Thyroid gland (tissue), 4 donors: Measurements from ENCODE around the gene ACTRT2. TPM values are rescaled to one million over a fixed set of nuclear protein-coding genes. Genes with fewer than 3 reads are reported as not detected.
A peak's percentile ranks its signal among the peaks of the same experiment; 100 is the strongest.

Experiments used
- DNase-seq, 2 donors: peaks; one replicate each; pipeline ENCODE4 v3.0.0-alpha.2; 2019
- H3K27ac ChIP-seq, 3 donors: fragments of 200-600 bp; sonication (generic); 1 replicate in 2 of 3; 2 replicates in 1 of 3; pipeline ENCODE4 v1.5.1; 2016 to 2019; ENCODE audit warnings: mild to moderate bottlenecking in 1 of 3, moderate library complexity in 1 of 3
- H3K27me3 ChIP-seq: fragments of 200-600 bp; sonication (generic); one replicate; pipeline ENCODE4 v1.5.1; 2019
- H3K36me3 ChIP-seq, 2 donors: fragments of 200-600 bp; sonication (generic); one replicate each; pipeline ENCODE4 v1.5.1; 2016 to 2019
- H3K4me1 ChIP-seq, 2 donors: fragments of 200-600 bp; sonication (generic); one replicate each; pipeline ENCODE4 v1.5.1; 2017 to 2019
- H3K4me3 ChIP-seq, 3 donors: fragments of 200-600 bp; sonication (generic); replicated peaks in 1 of 3; 1 replicate in 2 of 3; 2 replicates in 1 of 3; pipeline ENCODE4 v1.5.1; 2016; ENCODE audit warnings: mild to moderate bottlenecking in 1 of 3
- H3K9me3 ChIP-seq: fragments of 200-600 bp; sonication (generic); one replicate; pipeline ENCODE4 v1.5.1; 2017
- CTCF ChIP-seq, 6 experiments: fragments of 200-600 bp in 3 of 6; fragments of 450-650 bp in 3 of 6; sonication (generic) in 3 of 6; IDR thresholded peaks; one replicate each; pipeline ENCODE4 v1.5.1; 2016 to 2019; ENCODE audit warnings: antibody characterized with exemption in 6 of 6, mild to moderate bottlenecking in 2 of 6, inconsistent platforms in 1 of 6, moderate library complexity in 1 of 6
- POLR2A ChIP-seq, 2 donors: fragments of 450-650 bp; IDR thresholded peaks; one replicate each; pipeline ENCODE4 v1.6.1; 2017; ENCODE audit warnings: antibody characterized with exemption in 2 of 2, mild to moderate bottlenecking in 2 of 2, moderate library complexity in 1 of 2
- whole genome bisulfite sequencing, 2 donors: methylation state at CpG; one replicate each; pipeline ENCODE4 v1.1.5; 2017; 5-methylcytosine and 5-hydroxymethylcytosine counted together
- intact Hi-C: fragments of 100-400 bp; cut with DNase I; formaldehyde crosslinking; loops from one replicate; pipeline ENCODE4 v1.15.1; 2023
- total RNA-seq, 4 donors: library from RNA; depleted of rRNA; stranded (reverse); fragments of >200 nt; gene quantifications; one replicate each; pipeline ENCODE4 v1.2.3, GENCODE V29; 2016

The ACTRT2 gene
- total RNA-seq, 4 donors from 2014 or later: 0.67 TPM; not detected in 3

DNA sequence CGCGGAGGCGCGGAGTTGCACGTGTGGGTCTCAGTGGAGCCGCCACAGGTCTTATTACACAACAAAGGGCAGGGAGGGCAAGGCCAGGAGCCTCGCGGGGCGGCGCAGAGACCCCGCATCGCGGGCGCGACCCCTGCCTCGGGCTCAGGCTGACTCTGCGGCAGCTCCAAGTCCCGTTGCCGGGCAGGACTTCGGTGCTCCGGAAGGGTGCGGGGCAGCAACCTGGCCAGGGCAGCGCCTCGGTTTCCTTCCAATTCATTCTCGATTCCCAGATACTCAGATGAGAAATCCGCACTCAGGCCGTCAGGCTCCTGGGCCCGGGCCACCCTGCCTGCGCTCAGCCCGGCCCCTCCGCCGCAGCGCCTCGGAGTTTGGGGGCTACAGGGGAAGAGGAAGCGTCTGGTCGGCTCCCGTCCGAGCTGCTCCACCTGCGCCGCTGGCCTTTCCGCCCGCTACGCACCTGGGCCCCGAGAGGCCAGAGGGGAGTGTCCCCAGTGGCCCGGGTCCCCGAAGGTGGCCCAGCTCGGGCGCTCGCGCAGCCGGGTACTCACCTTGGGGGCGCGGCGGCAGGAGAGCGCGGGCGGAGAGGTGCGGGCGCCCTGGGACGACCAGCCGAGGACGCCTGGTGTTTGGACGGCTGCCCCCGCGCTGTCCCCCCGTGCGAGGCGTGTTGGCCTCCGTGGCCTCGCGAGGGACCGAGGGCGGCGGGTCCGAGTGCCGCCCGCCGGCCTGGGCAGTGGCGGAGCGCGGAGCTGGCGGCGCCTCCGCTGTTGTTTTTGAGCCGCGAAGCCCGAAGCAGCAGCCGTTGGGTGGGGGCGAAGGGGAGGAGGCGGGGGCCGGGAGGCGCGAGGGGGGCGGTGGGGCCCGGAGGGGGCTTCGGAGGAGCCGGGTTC is 46.6 kb downstream of the ACTRT2 start:
- peak overlapping the region; percentile 33 to 62 (median 58) for H3K4me3 ChIP-seq
- WGBS, 2 donors: 3 to 13% methylated on average over 3 to 37 of the region's 97 CpGs
- no peaks in the 10 kb centered on the region for H3K27me3 ChIP-seq
- DNase-seq: peak; percentile 47
- H3K9me3 ChIP-seq: no peaks in the 10 kb centered on the region
- H3K36me3 ChIP-seq: no peaks in the 10 kb centered on the region
- peak overlapping the region; percentile 82 to 96 (median 91) for H3K27ac ChIP-seq
- TF ChIP-seq POLR2A (IDR thresholded peaks at IDR 0.05) (no peak), CTCF (IDR thresholded peaks at IDR 0.05) (peak in 1 of 6 experiments; percentile 6)
- intact Hi-C loops: loop anchor here (5.0 kb wide), 2 partner anchors 219 to 344 kb away; no protein-coding TSS in a partner anchor
- H3K4me1 ChIP-seq: peaks cover 31 to 34% of the 10 kb centered on the region in 2 donors

GRCh38 chr1:3068564-3069431 is 47.5 kb downstream of the ACTRT2 start, which contains the start of gene PRDM16:
TSS of gene PRDM16 (plus strand) at chr1:3069203. CDS start at chr1:3069260, 57 bp downstream.
- H3K4me1 ChIP-seq: peaks cover 32 to 43% of the 10 kb centered on the region in 2 donors
- 0 to 1% methylated on average over 60 to 61 of the region's 106 CpGs for WGBS, 2 donors
- no peak for TF ChIP-seq CTCF (IDR thresholded peaks at IDR 0.05)
- peak in 1 of 2 donors; percentile 78 for TF ChIP-seq POLR2A (IDR thresholded peaks at IDR 0.05)

DNA sequence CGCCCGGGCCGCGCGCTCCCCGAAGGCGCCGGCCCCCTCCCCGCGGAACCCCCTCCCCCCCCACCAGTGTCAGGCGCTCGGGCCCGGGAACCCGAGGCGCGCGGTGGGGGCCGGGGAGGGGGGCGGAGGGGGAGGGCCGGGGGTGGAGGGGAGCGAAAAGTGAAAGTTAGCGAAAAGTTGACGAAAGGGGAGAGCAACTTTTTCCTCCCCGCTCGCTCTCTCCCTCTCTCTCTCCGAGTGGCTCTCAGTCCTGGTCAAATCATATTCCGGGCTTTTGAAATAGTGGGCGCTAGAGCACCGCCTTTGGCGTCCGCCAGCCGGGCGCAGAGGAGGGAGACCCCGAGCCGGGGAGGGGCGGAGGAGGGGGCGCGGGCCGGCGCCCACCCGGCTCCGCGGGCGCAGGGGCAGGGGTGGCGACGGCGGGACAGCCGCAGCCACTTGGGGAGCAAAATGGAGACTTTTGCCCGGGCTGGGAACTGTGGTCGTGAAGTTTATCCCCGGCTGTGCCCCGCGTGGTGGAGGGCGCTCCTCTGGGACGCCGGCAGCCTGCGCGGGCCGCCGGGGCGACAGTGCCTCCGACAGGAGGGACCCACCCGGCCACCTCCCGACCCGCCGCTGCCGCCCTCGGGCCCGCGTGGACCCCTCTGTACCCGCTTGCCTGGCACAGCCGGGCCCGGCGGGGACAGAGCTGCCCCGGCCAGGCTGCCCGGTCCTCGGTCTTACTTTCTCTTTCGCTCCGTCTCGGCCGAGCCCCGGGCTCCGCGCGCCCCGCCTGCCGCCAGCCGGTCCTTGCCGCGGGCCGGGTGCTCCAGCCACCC is 48.4 kb downstream of the ACTRT2 start:
- peak in 1 of 2 donors; percentile 11 for TF ChIP-seq POLR2A (IDR thresholded peaks at IDR 0.05)
- peak in 3 of 6 experiments; percentile 17 to 50 (median 46) for TF ChIP-seq CTCF (IDR thresholded peaks at IDR 0.05)
- intact Hi-C loops: loop anchor here (5.0 kb wide), 4 partner anchors 63 to 343 kb away; no protein-coding TSS in a partner anchor
- Histone ChIP-seq H3K27me3 (no peaks in the 10 kb centered on the region), H3K9me3 (no peaks in the 10 kb centered on the region), H3K27ac (peak overlapping the region; percentile 99 to 100 (median 99)), H3K36me3 (no peaks in the 10 kb centered on the region), H3K4me1 (peaks cover 41 to 51% of the 10 kb centered on the region in 2 donors), H3K4me3 (peak overlapping the region; percentile 58 to 74 (median 62))
- 0 to 1% methylated on average over 13 to 48 of the region's 91 CpGs for WGBS, 2 donors
- peak; percentile 77 to 79 for DNase-seq

More at GRCh38 chr1:3068564-3069431, 47.5 kb downstream of the ACTRT2 start, which contains the start of gene PRDM16:
- Histone ChIP-seq H3K27ac (peak within 1 kb of the TSS; percentile 99 to 100 (median 99)), H3K36me3 (no peaks in the 10 kb centered on the region), H3K9me3 (no peaks in the 10 kb centered on the region), H3K4me3 (peak within 1 kb of the TSS; percentile 58 to 74 (median 62)), H3K27me3 (no peaks in the 10 kb centered on the region)
- DNase-seq: peak; percentile 83 to 84
- intact Hi-C loops: loop anchor here (5.0 kb wide), 2 partner anchors 219 to 344 kb away; no protein-coding TSS in a partner anchor

- Histone ChIP-seq H3K27ac (peak overlapping the region; percentile 92 to 99 (median 99)), H3K9me3 (no peaks in the 10 kb centered on the region), H3K27me3 (no peaks in the 10 kb centered on the region), H3K36me3 (no peaks in the 10 kb centered on the region), H3K4me3 (peak overlapping the region in 2 of 3 donors; percentile 6 to 74), H3K4me1 (peaks cover 46 to 56% of the 10 kb centered on the region in 2 donors)
- TF ChIP-seq CTCF (IDR thresholded peaks at IDR 0.05) (no peak), POLR2A (IDR thresholded peaks at IDR 0.05) (no peak)
- no CpG with 5 or more reads among the region's 57 CpGs for WGBS, 2 donors
- no peak for DNase-seq
- intact Hi-C loops: loop anchor here (5.0 kb wide), 2 partner anchors 62 to 172 kb away; no protein-coding TSS in a partner anchor
These were observed 49.0 kb downstream of the ACTRT2 start for GRCh38 chr1:3070309-3070643.
